ENCODE measurements around the gene LRIT2. TPM values are rescaled to one million over a fixed set of nuclear protein-coding genes. Genes with fewer than 3 reads are reported as not detected.

The LRIT2 gene
- total RNA-seq, 1 experiment from 2014 or later: not detected

- H3K79me2 ChIP-seq (ENCODE audit: low read length): no peaks in the 10 kb centered on the region
- H3F3A ChIP-seq (ENCODE audit: low read length, unreplicated experiment): no peaks in the 10 kb centered on the region
- no peaks in the 10 kb centered on the region for H3K9me2 ChIP-seq (replicated peaks; ENCODE audit: low read length)
- intact Hi-C loops (cut with micrococcal nuclease): no loop called here
- H3K4me2 ChIP-seq (ENCODE audit: low read length): no peak overlapping the region
- no peak overlapping the region for H3K27ac ChIP-seq (ENCODE audit: low read length)
- no TSS peak for BruUV-seq (replicated peaks)
- H3K4me1 ChIP-seq (ENCODE audit: insufficient read depth, low read length): no peaks in the 10 kb centered on the region
- no peaks in the 10 kb centered on the region for H3K9me3 ChIP-seq (ENCODE audit: low read length)
- peaks cover 69% of the 10 kb centered on the region for H3K27me3 ChIP-seq (ENCODE audit: low read length)
- no peak overlapping the region for H3K4me3 ChIP-seq (ENCODE audit: low read length)
- TF ChIP-seq EZH2 (IDR thresholded peaks at IDR 0.05; ENCODE audit: low read length, unreplicated experiment): no peak
- no peak for TF ChIP-seq CTCF (conservative IDR thresholded peaks at IDR 0.05; ENCODE audit: low read depth, low read length)
- TF ChIP-seq EZH2phosphoT487 (IDR thresholded peaks at IDR 0.05; ENCODE audit: borderline replicate concordance, low read length): no peak
- POLR2A ChIA-PET (ENCODE audit: unreplicated experiment): no interaction called here
- H4K20me1 ChIP-seq (ENCODE audit: low read length): no peaks in the 10 kb centered on the region
- CTCF ChIA-PET: no interaction called here
- H3K36me3 ChIP-seq (ENCODE audit: low read depth, low read length): no peaks in the 10 kb centered on the region
- no peak overlapping the region for H3K9ac ChIP-seq (ENCODE audit: low read length)
- DNase-seq (no peak), ATAC-seq (no peak)
- no peak overlapping the region for H2AFZ ChIP-seq (ENCODE audit: low read length)
Measured at GRCh38 chr10:84198206-84198915, 27.0 kb downstream of the LRIT2 start.

- Histone ChIP-seq H3K4me2 (ENCODE audit: low read length) (no peak overlapping the region), H4K20me1 (ENCODE audit: low read length) (no peaks in the 10 kb centered on the region), H3K27ac (ENCODE audit: low read length) (no peak overlapping the region), H3F3A (ENCODE audit: low read length, unreplicated experiment) (no peaks in the 10 kb centered on the region), H3K79me2 (ENCODE audit: low read length) (no peaks in the 10 kb centered on the region), H3K9me3 (ENCODE audit: low read length) (no peaks in the 10 kb centered on the region), H3K4me1 (ENCODE audit: insufficient read depth, low read length) (no peaks in the 10 kb centered on the region), H3K4me3 (ENCODE audit: low read length) (no peak overlapping the region), H3K36me3 (ENCODE audit: low read depth, low read length) (no peaks in the 10 kb centered on the region), H2AFZ (ENCODE audit: low read length) (no peak overlapping the region), H3K27me3 (ENCODE audit: low read length) (peaks cover 76% of the 10 kb centered on the region), H3K9me2 (replicated peaks; ENCODE audit: low read length) (no peaks in the 10 kb centered on the region), H3K9ac (ENCODE audit: low read length) (no peak overlapping the region)
- ChIA-PET POLR2A (ENCODE audit: unreplicated experiment) (no interaction called here), CTCF (no interaction called here)
- TF ChIP-seq CTCF (conservative IDR thresholded peaks at IDR 0.05; ENCODE audit: low read depth, low read length) (no peak), EZH2phosphoT487 (IDR thresholded peaks at IDR 0.05; ENCODE audit: borderline replicate concordance, low read length) (no peak), EZH2 (IDR thresholded peaks at IDR 0.05; ENCODE audit: low read length, unreplicated experiment) (no peak)
- no peak for DNase-seq
- ATAC-seq: no peak
- intact Hi-C loops (cut with micrococcal nuclease): no loop called here
- BruUV-seq (replicated peaks): no TSS peak
Measured at GRCh38 chr10:84197643-84198042, 27.7 kb downstream of the LRIT2 start.

GRCh38 chr10:84196941-84197340 lies 28.4 kb downstream of the LRIT2 start:
- POLR2A ChIA-PET (ENCODE audit: unreplicated experiment): no interaction called here
- CTCF ChIA-PET: no interaction called here

More at GRCh38 chr10:84196941-84197340, 28.4 kb downstream of the LRIT2 start:
- H3K9me2 ChIP-seq (replicated peaks; ENCODE audit: low read length): no peaks in the 10 kb centered on the region
- H3K36me3 ChIP-seq (ENCODE audit: low read depth, low read length): no peaks in the 10 kb centered on the region
- TF ChIP-seq EZH2phosphoT487 (IDR thresholded peaks at IDR 0.05; ENCODE audit: borderline replicate concordance, low read length): no peak
- peaks cover 77% of the 10 kb centered on the region for H3K27me3 ChIP-seq (ENCODE audit: low read length)
- no peaks in the 10 kb centered on the region for H3K4me1 ChIP-seq (ENCODE audit: insufficient read depth, low read length)
- no peaks in the 10 kb centered on the region for H3F3A ChIP-seq (ENCODE audit: low read length, unreplicated experiment)
- H3K27ac ChIP-seq (ENCODE audit: low read length): no peak overlapping the region
- H2AFZ ChIP-seq (ENCODE audit: low read length): no peak overlapping the region
- no peak overlapping the region for H3K4me3 ChIP-seq (ENCODE audit: low read length)
- intact Hi-C loops (cut with micrococcal nuclease): no loop called here
- no peaks in the 10 kb centered on the region for H3K79me2 ChIP-seq (ENCODE audit: low read length)
- H3K9ac ChIP-seq (ENCODE audit: low read length): no peak overlapping the region
- DNase-seq (no peak), ATAC-seq (no peak)
- BruUV-seq (replicated peaks): no TSS peak
- H3K4me2 ChIP-seq (ENCODE audit: low read length): no peak overlapping the region
- no peaks in the 10 kb centered on the region for H3K9me3 ChIP-seq (ENCODE audit: low read length)
- no peaks in the 10 kb centered on the region for H4K20me1 ChIP-seq (ENCODE audit: low read length)

Measured in PC-3 (cell line).